ENCODE results near the gene SBNO2. TPM values are rescaled to one million over a fixed set of nuclear protein-coding genes. Genes with fewer than 3 reads are reported as not detected.

Gene SBNO2
- total RNA-seq, 2 donors from 2014 or later, result 14.7 to 17.7 TPM

DNA sequence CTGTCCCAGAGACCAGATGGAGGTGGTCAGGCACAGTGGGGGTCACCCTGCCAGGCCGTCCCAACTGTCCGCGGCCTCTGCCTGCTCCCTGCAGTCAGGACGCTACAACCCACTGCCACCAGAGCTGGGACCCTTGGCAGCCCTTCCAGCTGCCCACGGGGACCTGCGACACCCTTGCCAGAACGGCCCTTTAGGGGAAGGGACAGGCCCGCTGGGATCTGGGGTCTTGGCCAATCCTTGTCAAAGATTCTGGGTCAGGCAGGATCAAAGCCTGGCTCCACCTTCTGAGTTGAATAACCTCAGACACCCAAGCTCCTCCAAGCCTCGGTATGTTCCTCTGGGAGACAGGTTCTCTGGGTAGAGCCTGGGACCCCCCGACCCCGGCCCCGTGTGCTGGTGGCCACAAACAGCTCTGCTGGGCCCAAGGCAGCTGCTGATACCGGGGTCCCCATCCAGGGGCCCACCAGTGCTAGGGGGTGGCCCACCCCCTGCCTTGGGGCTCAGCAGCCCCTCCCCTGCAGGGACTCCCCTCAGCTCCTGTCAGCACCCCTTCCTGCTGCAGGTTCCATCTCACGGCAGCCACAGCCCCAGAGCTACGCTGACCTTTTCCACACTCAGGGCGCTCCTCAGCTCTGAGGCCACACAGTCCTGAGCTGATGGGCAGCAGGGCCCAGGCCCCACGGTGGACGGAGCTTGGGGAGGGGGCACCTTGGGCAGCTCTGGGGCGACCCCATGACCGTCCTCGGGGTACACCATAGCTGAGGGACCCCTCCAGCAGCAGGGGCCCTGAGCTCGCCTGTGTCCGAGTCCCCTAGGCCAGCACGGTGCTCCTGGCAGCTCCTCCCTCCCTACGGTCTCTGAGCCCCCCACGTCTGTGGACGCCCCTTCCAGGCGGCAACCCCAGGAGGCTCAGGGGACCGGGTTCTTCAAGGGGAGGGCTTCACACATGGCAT, 18.4 kb downstream of the SBNO2 start:
- Histone ChIP-seq H3K36me3 (no peaks in the 10 kb centered on the region), H3K4me3 (peak overlapping the region in 1 of 2 donors; percentile 21), H3K9me3 (no peaks in the 10 kb centered on the region), H3K27me3 (no peaks in the 10 kb centered on the region), H3K27ac (peak overlapping the region; percentile 86 to 89), H3K4me1 (peaks cover 0 to 58% of the 10 kb centered on the region in 2 donors)
- DNase-seq (ENCODE audit: low spot score), result no peak
- TF ChIP-seq, protein P1, sequence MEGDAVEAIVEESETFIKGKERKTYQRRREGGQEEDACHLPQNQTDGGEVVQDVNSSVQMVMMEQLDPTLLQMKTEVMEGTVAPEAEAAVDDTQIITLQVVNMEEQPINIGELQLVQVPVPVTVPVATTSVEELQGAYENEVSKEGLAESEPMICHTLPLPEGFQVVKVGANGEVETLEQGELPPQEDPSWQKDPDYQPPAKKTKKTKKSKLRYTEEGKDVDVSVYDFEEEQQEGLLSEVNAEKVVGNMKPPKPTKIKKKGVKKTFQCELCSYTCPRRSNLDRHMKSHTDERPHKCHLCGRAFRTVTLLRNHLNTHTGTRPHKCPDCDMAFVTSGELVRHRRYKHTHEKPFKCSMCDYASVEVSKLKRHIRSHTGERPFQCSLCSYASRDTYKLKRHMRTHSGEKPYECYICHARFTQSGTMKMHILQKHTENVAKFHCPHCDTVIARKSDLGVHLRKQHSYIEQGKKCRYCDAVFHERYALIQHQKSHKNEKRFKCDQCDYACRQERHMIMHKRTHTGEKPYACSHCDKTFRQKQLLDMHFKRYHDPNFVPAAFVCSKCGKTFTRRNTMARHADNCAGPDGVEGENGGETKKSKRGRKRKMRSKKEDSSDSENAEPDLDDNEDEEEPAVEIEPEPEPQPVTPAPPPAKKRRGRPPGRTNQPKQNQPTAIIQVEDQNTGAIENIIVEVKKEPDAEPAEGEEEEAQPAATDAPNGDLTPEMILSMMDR (IDR thresholded peaks at IDR 0.05), result no peak

DNA sequence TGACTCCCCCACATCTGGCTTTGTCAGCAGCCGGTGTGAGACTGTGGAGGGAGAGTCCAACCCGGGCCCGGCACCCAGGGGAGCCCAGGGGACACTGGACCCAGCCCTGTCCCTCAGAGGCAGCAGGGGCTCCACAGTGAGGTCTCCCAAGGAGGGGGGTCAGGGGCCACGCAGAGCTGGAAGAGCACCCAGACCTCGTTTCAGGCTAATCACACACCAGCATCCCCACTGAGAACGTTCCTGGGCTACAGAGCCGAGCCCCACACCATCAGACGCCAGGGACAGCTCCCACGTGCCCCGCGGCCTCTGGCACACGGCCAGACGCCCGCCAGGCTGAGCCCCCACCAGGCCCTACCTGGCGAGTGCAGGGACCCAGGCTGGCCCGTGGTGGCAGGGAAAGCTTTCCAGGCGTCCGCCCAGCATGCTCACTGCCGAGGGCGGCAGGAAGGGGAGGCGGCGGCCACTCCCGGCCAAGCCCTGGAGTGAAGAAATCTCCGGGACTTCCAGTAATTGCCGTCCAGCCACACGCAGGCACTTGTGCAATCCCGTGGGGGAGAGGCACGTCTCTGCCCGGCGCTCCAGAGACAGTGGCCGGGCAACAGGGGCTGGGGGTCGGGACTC, 19.2 kb downstream of the SBNO2 start:
- H3K27me3 ChIP-seq, result no peaks in the 10 kb centered on the region
- peak; percentile 95 for DNase-seq (ENCODE audit: low spot score)
- peaks cover 0 to 65% of the 10 kb centered on the region in 2 donors for H3K4me1 ChIP-seq
- peak overlapping the region; percentile 86 to 89 for H3K27ac ChIP-seq
- no peaks in the 10 kb centered on the region for H3K9me3 ChIP-seq
- peak overlapping the region; percentile 8 to 21 for H3K4me3 ChIP-seq
- TF ChIP-seq, protein P1 (IDR thresholded peaks at IDR 0.05), result no peak
- H3K36me3 ChIP-seq, result no peaks in the 10 kb centered on the region

DNA sequence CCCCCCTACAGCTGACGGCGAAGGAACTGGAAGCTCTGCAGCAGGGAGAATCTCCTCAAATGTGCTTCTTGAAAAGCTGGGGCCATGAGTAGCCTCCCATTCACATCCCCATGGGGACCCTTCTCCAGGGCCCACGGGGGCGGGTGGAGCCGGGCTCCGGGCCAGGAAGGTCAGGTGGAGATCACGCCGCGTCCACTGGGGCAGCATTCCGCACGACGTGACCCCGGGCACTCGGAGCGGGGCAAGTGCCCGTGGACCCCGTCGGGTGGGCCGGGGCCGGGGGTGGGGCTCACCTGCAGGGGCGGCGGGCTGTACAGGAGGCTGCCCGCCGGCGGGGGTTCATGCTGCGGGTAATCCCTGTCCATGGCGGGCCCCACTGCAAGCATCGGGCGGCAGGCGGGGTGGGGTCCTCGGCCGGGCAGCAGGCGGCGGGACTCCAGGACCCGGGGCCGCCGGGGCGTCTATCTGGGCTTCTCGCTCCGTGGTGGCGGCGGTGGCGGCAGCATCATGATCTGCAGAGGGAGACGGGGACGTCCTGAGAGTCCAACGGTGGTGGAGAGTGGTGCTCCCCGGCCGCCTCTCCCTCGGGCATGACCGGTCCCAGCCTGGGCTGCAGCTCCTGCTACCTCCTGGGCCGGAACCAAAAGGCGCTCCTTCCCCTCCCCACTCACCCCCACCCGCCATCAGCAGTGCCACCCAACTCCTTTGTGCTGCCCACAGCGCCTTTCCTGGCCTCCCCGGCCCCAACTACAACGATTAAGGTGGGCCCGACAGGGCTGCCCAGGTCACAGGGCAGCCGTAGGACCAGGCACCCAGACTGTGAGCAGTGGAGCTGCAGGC, 20.0 kb downstream of the SBNO2 start:
- no peaks in the 10 kb centered on the region for H3K27me3 ChIP-seq
- peaks cover 0 to 70% of the 10 kb centered on the region in 2 donors for H3K4me1 ChIP-seq
- TF ChIP-seq, protein P1 (IDR thresholded peaks at IDR 0.05), result no peak
- H3K36me3 ChIP-seq, result no peaks in the 10 kb centered on the region
- H3K27ac ChIP-seq, result peak overlapping the region; percentile 86 to 89
- no peaks in the 10 kb centered on the region for H3K9me3 ChIP-seq
- DNase-seq (ENCODE audit: low spot score), result no peak
- peak overlapping the region; percentile 8 to 21 for H3K4me3 ChIP-seq

DNA sequence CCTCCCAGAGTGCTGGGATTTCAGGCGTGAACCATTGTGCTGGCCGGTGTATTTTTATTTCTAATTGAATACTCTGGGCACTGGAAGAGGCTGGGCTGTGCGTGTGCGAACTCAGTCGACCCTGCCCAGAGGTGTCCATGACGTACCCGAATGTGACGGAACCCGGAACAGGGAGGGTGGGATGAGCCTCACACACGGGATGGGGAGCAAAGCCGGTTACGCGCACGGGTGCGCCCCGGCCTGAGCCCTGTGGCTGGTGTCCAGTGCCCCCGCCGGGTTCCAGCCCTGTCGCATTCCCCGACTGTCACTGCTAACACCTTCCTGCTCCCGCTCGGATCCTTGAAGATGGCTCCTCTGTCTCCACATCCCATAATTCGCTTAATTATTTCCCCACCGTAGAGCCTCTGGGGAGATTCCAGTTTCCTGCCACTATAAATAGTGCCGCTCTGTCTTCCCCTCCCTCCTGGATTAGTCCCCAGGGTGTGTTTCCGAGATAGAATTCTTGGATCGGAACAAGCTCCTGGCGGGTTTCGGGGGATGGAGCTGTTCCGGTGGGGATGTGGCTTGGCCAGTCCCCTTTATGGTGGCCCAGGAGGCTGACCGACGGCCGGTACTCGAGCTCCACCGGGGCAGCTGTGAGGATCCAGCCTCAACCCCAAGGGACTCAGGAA, 22.0 kb downstream of the SBNO2 start:
- TF ChIP-seq, protein P1 (IDR thresholded peaks at IDR 0.05), result no peak
- Histone ChIP-seq H3K27me3 (no peaks in the 10 kb centered on the region), H3K36me3 (peaks cover 10% of the 10 kb centered on the region), H3K27ac (peak overlapping the region; percentile 63 to 73), H3K4me3 (peak overlapping the region; percentile 1 to 23), H3K4me1 (peaks cover 0 to 72% of the 10 kb centered on the region in 2 donors), H3K9me3 (no peaks in the 10 kb centered on the region)
- DNase-seq (ENCODE audit: low spot score), result no peak
